ENCODE data around the gene FKBP9. TPM values are rescaled to one million over a fixed set of nuclear protein-coding genes. Genes with fewer than 3 reads are reported as not detected.
A peak's percentile ranks its signal among the peaks of the same experiment; 100 is the strongest.
"Not testable (repeated sequence)": the region's sequence is repeated elsewhere in the genome, so short reads cannot be mapped to it uniquely, and the experiment has no call there.

Gene FKBP9
- total and polyA plus RNA-seq, 7 donors: 10.6 to 42.6 (median 23.2) TPM

- WGBS, 3 donors: 34 to 39% (median 35%) methylated on average over 3 of the region's 5 CpGs
- peaks cover 13% of the 10 kb centered on the region for H3K4me1 ChIP-seq
- H3K4me3 ChIP-seq; DNase-seq; H3K9me3 ChIP-seq; H3K36me3 ChIP-seq (ENCODE audit: insufficient read depth in 1 of 2, low read depth in 1 of 2); intact Hi-C loops (cut with DNase I); H3K27ac ChIP-seq; H3K27me3 ChIP-seq (ENCODE audit: insufficient read depth in 3 of 3, low read length in 2 of 3); ATAC-seq: not testable (repeated sequence)
Observed at GRCh38 chr7:32966489-32967267, 9.4 kb downstream of the FKBP9 start.

DNA sequence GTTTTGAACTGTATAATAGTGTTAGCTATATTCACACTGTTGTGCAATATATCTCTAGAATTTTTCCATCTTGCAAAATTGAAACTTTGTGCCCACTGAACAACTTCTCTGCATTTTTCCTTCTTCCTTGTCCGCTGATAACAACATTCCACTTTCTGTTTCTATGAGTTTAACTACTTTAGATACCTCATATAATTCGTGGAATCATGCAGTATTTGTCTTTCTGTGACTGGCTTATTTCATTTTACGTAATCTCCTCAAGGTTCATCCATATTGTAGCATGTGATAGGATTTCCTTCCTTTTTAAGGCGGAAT is 10.0 kb downstream of the FKBP9 start:
- H3K4me1 ChIP-seq: peaks cover 17% of the 10 kb centered on the region
- H3K36me3 ChIP-seq (ENCODE audit: insufficient read depth in 1 of 2, low read depth in 1 of 2); H3K27me3 ChIP-seq (ENCODE audit: insufficient read depth in 3 of 3, low read length in 2 of 3); ATAC-seq; H3K9me3 ChIP-seq; DNase-seq; H3K4me3 ChIP-seq; intact Hi-C loops (cut with DNase I); H3K27ac ChIP-seq: not testable (repeated sequence)
- WGBS, 3 donors: 76 to 85% (median 85%) methylated on average over 4 of the region's 4 CpGs

- ATAC-seq: peak; percentile 74 to 93 (median 90)
- 12 to 16% (median 15%) methylated on average over 2 to 3 of the region's 3 CpGs for WGBS, 3 donors
- H3K9me3 ChIP-seq; H3K27me3 ChIP-seq (ENCODE audit: insufficient read depth in 3 of 3, low read length in 2 of 3); intact Hi-C loops (cut with DNase I); DNase-seq; H3K4me3 ChIP-seq: not testable (repeated sequence)
- Histone ChIP-seq H3K27ac (peak overlapping the region; percentile 58), H3K36me3 (ENCODE audit: insufficient read depth in 1 of 2, low read depth in 1 of 2) (peaks cover 0 to 17% of the 10 kb centered on the region in 2 donors), H3K4me1 (peaks cover 12% of the 10 kb centered on the region)
Observed at GRCh38 chr7:32971967-32972366, 14.7 kb downstream of the FKBP9 start.

- H3K27me3 ChIP-seq (ENCODE audit: insufficient read depth in 3 of 3, low read length in 2 of 3); H3K9me3 ChIP-seq; H3K4me1 ChIP-seq; DNase-seq; intact Hi-C loops (cut with DNase I); H3K27ac ChIP-seq; H3K4me3 ChIP-seq: not testable (repeated sequence)
- ATAC-seq: peak in 3 of 4 donors; percentile 63 to 83 (median 80)
- H3K36me3 ChIP-seq (ENCODE audit: insufficient read depth in 1 of 2, low read depth in 1 of 2): peaks cover 0 to 32% of the 10 kb centered on the region in 2 donors
- 81 to 93% (median 92%) methylated on average over 2 of the region's 2 CpGs for WGBS, 3 donors
Observed at GRCh38 chr7:32977159-32977558, 19.9 kb downstream of the FKBP9 start.

- H3K9me3 ChIP-seq; H3K27ac ChIP-seq; H3K4me1 ChIP-seq; intact Hi-C loops (cut with DNase I); H3K27me3 ChIP-seq (ENCODE audit: insufficient read depth in 3 of 3, low read length in 2 of 3); H3K4me3 ChIP-seq: not testable (repeated sequence)
- peak in 1 of 2 donors; percentile 63 for DNase-seq
- peaks cover 0 to 35% of the 10 kb centered on the region in 2 donors for H3K36me3 ChIP-seq (ENCODE audit: insufficient read depth in 1 of 2, low read depth in 1 of 2)
- ATAC-seq: peak in 2 of 4 donors; percentile 44 to 52
- 85 to 92% (median 90%) methylated on average over 6 of the region's 6 CpGs for WGBS, 3 donors
Observed at GRCh38 chr7:32979246-32979645, 22.0 kb downstream of the FKBP9 start.

DNA sequence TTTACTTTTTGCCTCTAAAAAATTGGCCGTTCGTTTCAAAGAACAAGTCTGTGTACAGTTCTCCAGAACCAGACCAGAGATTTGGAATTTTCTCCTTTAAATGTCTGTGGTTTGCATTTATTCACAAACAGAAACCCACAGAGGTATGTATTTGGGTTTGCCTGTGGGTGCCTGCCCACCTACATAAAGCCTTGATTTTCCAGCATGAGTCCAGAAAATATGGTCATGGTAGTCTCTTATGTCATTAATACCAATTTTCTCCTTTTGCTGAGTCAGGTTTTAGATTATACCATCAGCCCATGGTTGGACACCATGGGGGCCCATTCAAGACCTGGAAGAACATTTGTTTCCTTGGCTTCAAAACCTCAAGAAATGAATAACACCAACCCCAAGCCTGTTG is 22.7 kb downstream of the FKBP9 start:
- intact Hi-C loops (cut with DNase I); H3K27me3 ChIP-seq (ENCODE audit: insufficient read depth in 3 of 3, low read length in 2 of 3); ATAC-seq; H3K27ac ChIP-seq; H3K4me1 ChIP-seq; H3K9me3 ChIP-seq; DNase-seq; H3K4me3 ChIP-seq: not testable (repeated sequence)
- no CpG with 5 or more reads among the region's 2 CpGs for WGBS, 3 donors
- H3K36me3 ChIP-seq (ENCODE audit: insufficient read depth in 1 of 2, low read depth in 1 of 2): peaks cover 0 to 38% of the 10 kb centered on the region in 2 donors

GRCh38 chr7:32988148-32988547 is 30.9 kb downstream of the FKBP9 start:
- H3K4me1 ChIP-seq; H3K27me3 ChIP-seq (ENCODE audit: insufficient read depth in 3 of 3, low read length in 2 of 3); H3K27ac ChIP-seq; DNase-seq; ATAC-seq; H3K4me3 ChIP-seq; H3K9me3 ChIP-seq; intact Hi-C loops (cut with DNase I): not testable (repeated sequence)
- peaks cover 0 to 42% of the 10 kb centered on the region in 2 donors for H3K36me3 ChIP-seq (ENCODE audit: insufficient read depth in 1 of 2, low read depth in 1 of 2)
- 85 to 93% (median 86%) methylated on average over 4 to 7 of the region's 8 CpGs for WGBS, 3 donors

DNA sequence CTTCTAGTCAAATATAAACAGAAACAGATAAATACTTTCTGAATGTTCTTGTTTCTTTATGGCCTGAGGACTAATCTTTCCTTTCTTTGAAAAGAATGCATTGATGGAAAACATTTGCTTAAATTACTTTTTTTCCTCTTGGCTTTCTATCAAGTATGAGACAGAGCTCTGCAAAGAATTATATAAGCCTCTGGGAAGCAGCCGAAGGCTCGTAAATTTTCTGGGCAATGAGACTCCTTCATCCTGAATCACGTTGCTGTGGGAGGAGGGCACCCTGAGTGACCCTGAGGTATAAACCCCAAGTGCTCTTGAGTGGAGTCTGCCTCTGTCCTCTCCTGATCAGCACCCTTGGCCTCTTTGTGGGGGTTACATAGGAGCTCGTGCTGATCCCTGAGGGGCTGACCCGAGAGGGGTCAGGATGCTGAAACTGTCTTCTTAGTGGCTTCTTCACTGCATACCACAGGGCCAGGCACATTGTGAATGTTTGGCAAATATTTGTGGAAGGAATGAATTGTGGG is 33.9 kb downstream of the FKBP9 start:
- H3K4me3 ChIP-seq; intact Hi-C loops (cut with DNase I); H3K9me3 ChIP-seq; H3K4me1 ChIP-seq; DNase-seq; H3K27ac ChIP-seq; H3K27me3 ChIP-seq (ENCODE audit: insufficient read depth in 3 of 3, low read length in 2 of 3); ATAC-seq: not testable (repeated sequence)
- WGBS, 3 donors: 44 to 65% (median 62%) methylated on average over 2 to 5 of the region's 5 CpGs
- peaks cover 0 to 25% of the 10 kb centered on the region in 2 donors for H3K36me3 ChIP-seq (ENCODE audit: insufficient read depth in 1 of 2, low read depth in 1 of 2)

DNA sequence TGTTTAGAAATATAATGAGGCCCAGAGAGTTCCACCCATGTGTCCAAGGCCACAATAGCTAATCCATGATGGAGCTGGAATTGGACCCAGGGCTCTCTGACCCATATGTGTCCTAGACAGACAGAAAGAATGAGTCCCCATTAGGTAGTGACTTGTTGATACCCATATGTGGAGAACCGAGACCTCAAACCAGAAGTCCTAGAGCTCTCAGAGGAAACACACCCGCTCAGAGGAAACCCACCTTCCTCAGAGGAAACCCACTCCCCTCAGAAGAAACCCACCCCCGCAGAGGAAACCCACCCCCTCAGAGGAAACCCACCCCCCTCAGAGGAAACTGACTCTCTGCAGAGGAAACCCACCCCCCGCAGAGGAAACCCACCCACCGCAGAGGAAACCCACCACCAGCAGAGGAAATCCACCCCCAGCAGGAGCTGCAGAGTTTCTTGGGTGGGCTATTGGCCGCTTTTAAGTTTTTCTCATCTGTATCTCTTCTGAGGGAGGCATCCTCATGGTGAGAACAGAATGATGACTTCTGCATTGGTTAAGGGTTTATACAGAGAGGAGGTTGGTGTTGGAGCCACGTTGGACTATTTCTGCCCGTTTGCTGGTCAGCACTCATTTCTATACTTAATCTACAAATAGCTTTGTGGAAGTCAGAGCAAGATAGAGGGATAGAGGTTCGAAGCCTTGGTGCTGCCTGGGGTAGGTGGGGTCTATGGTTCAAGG is 34.9 kb downstream of the FKBP9 start:
- H3K27me3 ChIP-seq (ENCODE audit: insufficient read depth in 3 of 3, low read length in 2 of 3); H3K9me3 ChIP-seq; H3K4me3 ChIP-seq; DNase-seq; H3K27ac ChIP-seq; intact Hi-C loops (cut with DNase I); H3K4me1 ChIP-seq; ATAC-seq: not testable (repeated sequence)
- 77 to 79% (median 78%) methylated on average over 9 of the region's 9 CpGs for WGBS, 3 donors
- peaks cover 0 to 25% of the 10 kb centered on the region in 2 donors for H3K36me3 ChIP-seq (ENCODE audit: insufficient read depth in 1 of 2, low read depth in 1 of 2)

DNA sequence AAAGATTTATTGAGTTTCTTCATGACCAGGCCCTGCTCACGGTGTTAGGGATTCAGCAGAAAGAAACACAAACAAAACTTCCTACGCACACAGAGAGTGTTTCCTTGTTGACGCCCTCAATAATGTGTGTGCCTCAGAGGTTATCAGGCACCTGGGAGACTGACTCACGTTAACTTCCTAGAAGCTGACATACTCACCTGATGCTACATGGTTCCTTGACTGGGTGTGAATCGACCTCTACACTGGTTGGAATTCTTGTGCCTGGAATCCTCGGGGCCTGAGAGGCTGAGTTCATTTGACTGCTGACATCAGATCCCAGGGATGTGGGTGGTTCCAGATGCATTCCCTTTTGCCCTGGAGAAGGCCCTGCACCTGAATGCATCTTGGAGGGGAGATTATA is 35.5 kb downstream of the FKBP9 start:
- 62 to 75% (median 69%) methylated on average over 6 of the region's 6 CpGs for WGBS, 3 donors
- H3K27ac ChIP-seq; intact Hi-C loops (cut with DNase I); ATAC-seq; H3K27me3 ChIP-seq (ENCODE audit: insufficient read depth in 3 of 3, low read length in 2 of 3); DNase-seq; H3K4me3 ChIP-seq; H3K4me1 ChIP-seq; H3K9me3 ChIP-seq: not testable (repeated sequence)
- peaks cover 0 to 25% of the 10 kb centered on the region in 2 donors for H3K36me3 ChIP-seq (ENCODE audit: insufficient read depth in 1 of 2, low read depth in 1 of 2)

- H3K27me3 ChIP-seq (ENCODE audit: insufficient read depth in 3 of 3, low read length in 2 of 3); intact Hi-C loops (cut with DNase I); H3K9me3 ChIP-seq; DNase-seq; H3K4me3 ChIP-seq; H3K36me3 ChIP-seq (ENCODE audit: insufficient read depth in 1 of 2, low read depth in 1 of 2); H3K4me1 ChIP-seq: not testable (repeated sequence)
- 68 to 90% (median 75%) methylated on average over 2 to 3 of the region's 4 CpGs for WGBS, 3 donors
- ATAC-seq: peak in 1 of 4 donors; percentile 16
- peak overlapping the region; percentile 23 for H3K27ac ChIP-seq
Observed at GRCh38 chr7:32997956-32998355, 40.7 kb downstream of the FKBP9 start.
